ENCODE measurements around the gene STYK1.
"Not testable (repeated sequence)": the region's sequence is repeated elsewhere in the genome, so short reads cannot be mapped to it uniquely, and the experiment has no call there.

The STYK1 gene

DNA sequence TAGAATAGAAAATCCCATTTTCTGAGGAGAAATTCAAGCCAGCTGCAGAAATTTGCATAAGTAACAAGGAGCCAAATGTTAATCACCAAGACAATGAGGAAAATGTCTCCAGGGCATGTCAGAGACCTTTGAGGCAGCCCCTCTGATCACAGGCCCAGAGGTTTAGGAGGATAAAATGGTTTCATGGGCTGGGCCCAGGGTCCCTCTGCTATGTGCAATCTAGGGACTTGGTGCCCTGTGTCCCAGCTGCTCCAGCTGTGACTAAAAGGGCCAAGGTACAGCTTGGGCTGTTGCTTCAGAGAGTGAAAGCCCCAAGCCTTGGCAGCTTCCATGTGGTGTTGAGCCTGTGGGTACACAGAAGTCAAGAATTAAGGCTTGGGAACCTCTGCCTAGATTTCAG is 27.3 kb downstream of the STYK1 start:
- not testable (repeated sequence) for H3K4me3 ChIP-seq (ENCODE audit: low read length); H3K27me3 ChIP-seq (ENCODE audit: control insufficient read depth, insufficient read depth, low read length); H3K4me1 ChIP-seq (ENCODE audit: control insufficient read depth, insufficient read depth, low read length); DNase-seq (ENCODE audit: low read depth, low spot score); H3K36me3 ChIP-seq (ENCODE audit: control insufficient read depth, insufficient read depth, low read length); H3K9me3 ChIP-seq (ENCODE audit: control insufficient read depth, insufficient read depth, low read length); H3K27ac ChIP-seq (ENCODE audit: low read length)

DNA sequence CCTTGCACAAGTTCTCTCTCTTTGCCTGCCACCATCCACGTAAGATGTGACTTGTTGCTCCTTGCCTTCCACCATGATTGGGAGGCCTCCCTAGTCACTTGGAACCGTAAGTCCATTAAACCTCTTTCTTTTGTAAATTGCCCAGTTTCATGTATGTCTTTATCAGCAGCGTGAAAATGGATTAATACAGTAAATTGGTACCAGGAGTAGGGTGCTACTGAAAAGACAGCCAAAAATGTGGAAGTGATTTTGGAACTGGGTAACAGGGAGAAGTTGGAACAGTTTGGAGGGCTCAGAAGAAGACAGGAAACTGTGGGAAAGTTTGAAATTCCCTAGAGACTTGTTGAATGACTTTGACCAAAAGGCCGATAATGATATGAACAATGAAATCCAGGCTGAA is 27.9 kb downstream of the STYK1 start:
- Histone ChIP-seq H3K27me3 (ENCODE audit: control insufficient read depth, insufficient read depth, low read length) (no peaks in the 10 kb centered on the region), H3K27ac (ENCODE audit: low read length) (no peak overlapping the region), H3K4me1 (ENCODE audit: control insufficient read depth, insufficient read depth, low read length) (no peaks in the 10 kb centered on the region), H3K9me3 (ENCODE audit: control insufficient read depth, insufficient read depth, low read length) (peaks cover 2% of the 10 kb centered on the region), H3K36me3 (ENCODE audit: control insufficient read depth, insufficient read depth, low read length) (no peaks in the 10 kb centered on the region), H3K4me3 (ENCODE audit: low read length) (no peak overlapping the region)
- DNase-seq (ENCODE audit: low read depth, low spot score): no peak
- WGBS (ENCODE audit: insufficient coverage, insufficient read length): no CpG with 5 or more reads among the region's 4 CpGs

DNA sequence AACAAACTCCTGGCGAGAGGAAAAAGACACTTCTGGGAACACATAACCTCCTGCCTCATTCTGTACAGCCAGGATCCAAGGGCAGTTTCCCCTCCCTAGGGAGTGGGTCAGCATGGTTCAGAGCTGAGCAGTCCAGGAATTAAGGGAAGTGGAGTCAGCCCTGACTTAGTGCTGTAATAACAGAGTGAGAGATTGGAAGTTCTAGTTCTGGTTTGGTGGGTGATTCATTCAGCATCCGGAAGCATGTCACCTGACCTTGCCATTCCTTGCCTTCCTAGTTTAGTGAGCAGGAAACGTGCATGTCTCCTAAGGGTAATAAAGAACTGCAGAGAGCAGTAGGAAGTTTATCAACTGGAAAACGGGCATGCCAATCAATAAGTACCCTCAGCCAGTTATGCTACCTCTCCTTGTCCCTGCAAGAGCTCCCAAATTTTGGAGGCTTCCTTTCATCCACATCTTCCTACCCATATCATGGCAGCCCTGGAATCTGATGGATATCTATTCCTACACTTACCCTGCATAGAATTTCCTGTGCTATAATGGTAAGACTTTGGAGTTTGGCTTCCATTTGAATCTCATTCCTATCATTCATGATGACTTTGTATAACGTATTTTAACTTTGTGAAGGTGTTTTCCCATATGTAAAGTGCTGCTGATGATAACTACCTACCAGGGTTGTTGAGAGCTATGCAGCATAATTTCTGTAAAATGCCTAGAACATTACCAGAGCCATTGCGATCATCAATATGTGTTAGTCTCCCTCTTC is 31.9 kb downstream of the STYK1 start:
- Histone ChIP-seq H3K4me3 (ENCODE audit: low read length) (no peak overlapping the region), H3K27ac (ENCODE audit: low read length) (no peak overlapping the region), H3K9me3 (ENCODE audit: control insufficient read depth, insufficient read depth, low read length) (peaks cover under 1% of the 10 kb centered on the region; the same call in 1 of the 2 replicates), H3K27me3 (ENCODE audit: control insufficient read depth, insufficient read depth, low read length) (no peaks in the 10 kb centered on the region), H3K36me3 (ENCODE audit: control insufficient read depth, insufficient read depth, low read length) (no peaks in the 10 kb centered on the region), H3K4me1 (ENCODE audit: control insufficient read depth, insufficient read depth, low read length) (no peaks in the 10 kb centered on the region)
- no CpG with 5 or more reads among the region's 6 CpGs for WGBS (ENCODE audit: insufficient coverage, insufficient read length)
- no peak for DNase-seq (ENCODE audit: low read depth, low spot score)

DNA sequence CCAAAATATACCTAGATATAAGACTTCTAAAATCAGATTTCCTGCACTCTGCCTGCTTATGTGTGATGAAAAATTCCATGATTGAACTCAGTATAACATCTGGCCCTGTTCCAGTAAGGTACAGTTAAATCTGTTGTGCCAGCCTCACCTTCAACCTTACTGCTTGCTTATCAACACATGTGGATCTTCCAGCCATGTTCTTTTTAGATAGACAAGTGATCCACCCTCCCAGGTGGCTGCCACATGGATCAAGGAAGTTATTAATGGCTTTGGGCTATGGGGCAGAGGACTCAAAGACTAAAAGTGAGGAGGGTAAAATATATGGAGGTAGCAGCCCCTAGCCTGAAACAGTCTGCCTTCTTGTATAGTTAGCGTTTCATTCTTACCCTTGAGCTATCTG is 35.1 kb downstream of the STYK1 start:
- Histone ChIP-seq H3K4me1 (ENCODE audit: control insufficient read depth, insufficient read depth, low read length) (no peaks in the 10 kb centered on the region), H3K9me3 (ENCODE audit: control insufficient read depth, insufficient read depth, low read length) (no peaks in the 10 kb centered on the region), H3K36me3 (ENCODE audit: control insufficient read depth, insufficient read depth, low read length) (no peaks in the 10 kb centered on the region), H3K4me3 (ENCODE audit: low read length) (no peak overlapping the region), H3K27me3 (ENCODE audit: control insufficient read depth, insufficient read depth, low read length) (no peaks in the 10 kb centered on the region), H3K27ac (ENCODE audit: low read length) (no peak overlapping the region)
- DNase-seq (ENCODE audit: low read depth, low spot score): no peak
- WGBS (ENCODE audit: insufficient coverage, insufficient read length): no CpG with 5 or more reads among the region's 1 CpG

DNA sequence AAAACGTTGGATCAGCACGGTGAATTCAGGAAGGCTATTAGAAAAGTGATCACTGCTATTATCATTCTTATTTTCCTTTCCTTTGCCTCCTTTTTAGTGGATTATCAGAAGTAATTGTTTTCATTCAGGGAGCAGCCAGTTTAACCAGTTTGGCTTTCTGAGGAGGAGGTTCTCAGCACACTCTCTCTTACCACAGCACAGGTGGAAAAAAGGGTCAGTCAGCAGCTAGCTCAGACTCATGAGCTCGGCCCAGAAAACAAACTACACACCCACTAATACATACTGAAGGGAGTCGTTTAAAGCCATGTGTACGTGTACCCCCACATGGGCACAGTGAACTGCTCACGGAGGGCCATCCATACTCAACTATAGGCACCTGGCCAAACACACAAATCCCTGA is 37.2 kb downstream of the STYK1 start:
- Histone ChIP-seq H3K4me3 (ENCODE audit: low read length) (no peak overlapping the region), H3K9me3 (ENCODE audit: control insufficient read depth, insufficient read depth, low read length) (no peaks in the 10 kb centered on the region), H3K36me3 (ENCODE audit: control insufficient read depth, insufficient read depth, low read length) (no peaks in the 10 kb centered on the region), H3K4me1 (ENCODE audit: control insufficient read depth, insufficient read depth, low read length) (no peaks in the 10 kb centered on the region), H3K27ac (ENCODE audit: low read length) (no peak overlapping the region), H3K27me3 (ENCODE audit: control insufficient read depth, insufficient read depth, low read length) (no peaks in the 10 kb centered on the region)
- WGBS (ENCODE audit: insufficient coverage, insufficient read length): no CpG with 5 or more reads among the region's 6 CpGs
- no peak for DNase-seq (ENCODE audit: low read depth, low spot score)

DNA sequence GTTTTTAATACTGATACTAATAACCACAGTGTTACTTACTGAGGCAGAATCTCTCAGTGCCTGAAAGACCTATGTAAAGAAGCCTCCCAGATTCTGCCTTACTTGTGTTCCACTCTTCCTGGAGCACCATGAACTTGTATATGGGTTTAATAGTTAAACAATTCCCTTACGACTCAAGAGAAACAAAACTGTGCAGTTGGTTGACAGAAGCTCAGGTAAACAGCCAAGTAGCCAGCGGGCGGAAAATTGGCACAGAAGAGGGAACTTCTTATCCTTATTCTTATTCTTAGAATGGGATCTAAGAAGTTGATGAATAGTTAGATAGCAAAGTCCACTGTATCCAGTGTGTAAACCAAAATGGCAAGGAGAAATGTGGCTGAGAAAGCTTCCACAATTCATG is 37.7 kb downstream of the STYK1 start:
- Histone ChIP-seq H3K27me3 (ENCODE audit: control insufficient read depth, insufficient read depth, low read length) (no peaks in the 10 kb centered on the region), H3K36me3 (ENCODE audit: control insufficient read depth, insufficient read depth, low read length) (no peaks in the 10 kb centered on the region), H3K4me1 (ENCODE audit: control insufficient read depth, insufficient read depth, low read length) (no peaks in the 10 kb centered on the region), H3K27ac (ENCODE audit: low read length) (no peak overlapping the region), H3K9me3 (ENCODE audit: control insufficient read depth, insufficient read depth, low read length) (no peaks in the 10 kb centered on the region), H3K4me3 (ENCODE audit: low read length) (no peak overlapping the region)
- no peak for DNase-seq (ENCODE audit: low read depth, low spot score)
- no CpG with 5 or more reads among the region's 3 CpGs for WGBS (ENCODE audit: insufficient coverage, insufficient read length)

DNA sequence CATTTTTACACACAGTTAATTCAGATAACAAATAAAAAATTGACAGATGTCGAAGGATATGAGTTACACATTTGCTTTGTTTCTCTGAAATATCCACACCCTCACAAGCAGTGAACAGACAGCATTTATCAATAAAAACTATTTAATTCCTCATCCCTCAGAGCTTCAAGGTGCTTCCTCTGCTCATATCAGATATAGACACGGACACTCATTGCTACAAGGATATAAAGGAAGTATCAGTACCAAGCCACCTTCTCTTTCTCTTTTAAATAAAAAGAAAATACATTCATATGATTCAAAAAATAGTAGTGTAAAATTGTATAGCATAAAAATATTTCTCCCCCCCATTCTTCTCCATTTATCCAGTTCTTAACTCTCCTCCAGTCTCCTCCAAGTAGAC is 38.5 kb downstream of the STYK1 start:
- Histone ChIP-seq H3K4me3 (ENCODE audit: low read length) (no peak overlapping the region), H3K36me3 (ENCODE audit: control insufficient read depth, insufficient read depth, low read length) (no peaks in the 10 kb centered on the region), H3K27me3 (ENCODE audit: control insufficient read depth, insufficient read depth, low read length) (no peaks in the 10 kb centered on the region), H3K9me3 (ENCODE audit: control insufficient read depth, insufficient read depth, low read length) (no peaks in the 10 kb centered on the region), H3K27ac (ENCODE audit: low read length) (no peak overlapping the region), H3K4me1 (ENCODE audit: control insufficient read depth, insufficient read depth, low read length) (no peaks in the 10 kb centered on the region)
- DNase-seq (ENCODE audit: low read depth, low spot score): no peak
- no CpG with 5 or more reads among the region's 2 CpGs for WGBS (ENCODE audit: insufficient coverage, insufficient read length)

DNA sequence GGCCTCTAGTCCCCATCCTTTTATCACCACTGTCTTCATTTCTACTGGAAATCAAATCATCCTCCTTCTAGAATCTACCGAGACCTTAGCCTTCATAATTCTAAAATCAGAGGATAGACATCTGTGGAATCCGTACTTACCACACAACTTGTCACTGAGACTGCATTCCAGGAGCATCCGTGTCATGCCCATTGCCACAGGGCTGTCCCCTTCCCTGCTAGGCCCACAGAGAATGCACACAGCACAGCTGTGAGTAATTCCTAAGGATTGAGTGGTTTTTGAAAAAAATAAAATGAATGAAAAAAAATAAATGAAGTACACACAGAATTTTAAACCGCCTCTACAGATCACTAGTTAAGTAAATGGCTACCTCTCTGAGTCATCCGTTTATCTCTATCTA is 39.4 kb downstream of the STYK1 start:
- no peak for DNase-seq (ENCODE audit: low read depth, low spot score)
- Histone ChIP-seq H3K36me3 (ENCODE audit: control insufficient read depth, insufficient read depth, low read length) (no peaks in the 10 kb centered on the region), H3K9me3 (ENCODE audit: control insufficient read depth, insufficient read depth, low read length) (no peaks in the 10 kb centered on the region), H3K4me3 (ENCODE audit: low read length) (no peak overlapping the region), H3K27me3 (ENCODE audit: control insufficient read depth, insufficient read depth, low read length) (no peaks in the 10 kb centered on the region), H3K27ac (ENCODE audit: low read length) (no peak overlapping the region), H3K4me1 (ENCODE audit: control insufficient read depth, insufficient read depth, low read length) (no peaks in the 10 kb centered on the region)
- WGBS (ENCODE audit: insufficient coverage, insufficient read length): no CpG with 5 or more reads among the region's 5 CpGs

DNA sequence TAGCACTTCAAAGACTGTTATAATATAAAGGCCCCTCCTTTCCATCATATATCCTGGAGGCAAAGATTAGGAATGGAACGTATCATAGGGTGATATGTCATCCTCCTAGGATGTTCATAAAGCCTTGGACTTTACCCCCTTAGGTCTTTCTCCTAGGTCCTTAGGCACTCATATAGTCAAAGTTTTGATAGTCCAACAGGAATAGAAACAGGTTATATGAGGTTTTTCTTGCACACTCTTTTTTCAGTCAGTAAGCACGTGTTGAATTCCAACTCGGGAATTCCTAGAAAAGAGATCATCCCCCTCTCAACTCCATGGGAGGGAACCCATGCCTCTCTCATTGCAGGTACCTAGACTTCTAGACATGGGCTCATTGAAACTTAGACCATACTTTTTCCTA is 40.3 kb downstream of the STYK1 start:
- Histone ChIP-seq H3K36me3 (ENCODE audit: control insufficient read depth, insufficient read depth, low read length) (no peaks in the 10 kb centered on the region), H3K4me1 (ENCODE audit: control insufficient read depth, insufficient read depth, low read length) (no peaks in the 10 kb centered on the region), H3K4me3 (ENCODE audit: low read length) (no peak overlapping the region), H3K9me3 (ENCODE audit: control insufficient read depth, insufficient read depth, low read length) (no peaks in the 10 kb centered on the region), H3K27me3 (ENCODE audit: control insufficient read depth, insufficient read depth, low read length) (no peaks in the 10 kb centered on the region), H3K27ac (ENCODE audit: low read length) (no peak overlapping the region)
- no CpG with 5 or more reads among the region's 3 CpGs for WGBS (ENCODE audit: insufficient coverage, insufficient read length)
- no peak for DNase-seq (ENCODE audit: low read depth, low spot score)

DNA sequence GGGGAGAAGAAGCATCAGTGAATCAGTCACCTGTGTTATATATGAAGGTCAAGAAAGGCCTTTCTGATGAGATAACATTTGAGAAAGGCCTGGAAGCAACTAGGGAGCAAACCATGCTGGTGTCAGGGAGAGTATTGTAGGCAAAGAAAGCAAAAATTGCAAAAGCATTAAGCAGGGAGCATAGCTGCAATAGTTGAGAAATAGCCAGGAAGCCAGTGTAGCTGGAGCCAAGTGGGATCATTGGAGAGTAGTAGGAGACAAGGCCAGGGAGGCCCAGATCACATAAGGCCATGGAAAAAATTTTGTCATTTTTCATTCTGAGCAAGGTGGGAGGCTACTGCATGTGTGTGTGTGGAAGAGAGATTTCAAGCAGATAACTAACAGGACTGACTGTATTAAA is 41.6 kb downstream of the STYK1 start:
- Histone ChIP-seq H3K27me3 (ENCODE audit: control insufficient read depth, insufficient read depth, low read length) (no peaks in the 10 kb centered on the region), H3K36me3 (ENCODE audit: control insufficient read depth, insufficient read depth, low read length) (no peaks in the 10 kb centered on the region), H3K27ac (ENCODE audit: low read length) (no peak overlapping the region), H3K4me1 (ENCODE audit: control insufficient read depth, insufficient read depth, low read length) (no peaks in the 10 kb centered on the region), H3K9me3 (ENCODE audit: control insufficient read depth, insufficient read depth, low read length) (no peaks in the 10 kb centered on the region), H3K4me3 (ENCODE audit: low read length) (no peak overlapping the region)
- no peak for DNase-seq (ENCODE audit: low read depth, low spot score)

DNA sequence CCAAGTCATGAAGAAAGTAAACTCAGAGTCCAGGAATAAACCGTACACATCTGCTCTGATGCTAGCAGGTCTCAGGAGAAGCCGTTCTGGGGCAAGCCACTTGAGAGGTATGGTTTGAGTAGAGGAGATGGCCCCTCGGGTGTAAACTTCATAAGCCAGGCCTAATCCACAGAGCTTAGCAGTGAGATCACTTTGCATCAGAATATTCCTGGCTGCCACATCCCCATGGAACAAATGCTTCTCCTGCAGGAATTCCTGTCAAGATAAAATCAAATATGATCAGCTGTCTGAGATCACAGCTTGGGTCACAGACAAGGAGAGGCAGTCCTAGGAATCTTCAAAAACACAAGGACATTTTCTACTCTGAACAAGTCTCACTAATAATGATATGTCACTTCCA is 49.2 kb downstream of the STYK1 start:
- no peaks in the 10 kb centered on the region for H3K36me3 ChIP-seq (ENCODE audit: control insufficient read depth, insufficient read depth, low read length)
- no peaks in the 10 kb centered on the region for H3K4me1 ChIP-seq (ENCODE audit: control insufficient read depth, insufficient read depth, low read length)
- H3K9me3 ChIP-seq (ENCODE audit: control insufficient read depth, insufficient read depth, low read length): no peaks in the 10 kb centered on the region
- no peak for DNase-seq (ENCODE audit: low read depth, low spot score)
- no peak overlapping the region for H3K4me3 ChIP-seq (ENCODE audit: low read length)
- no peaks in the 10 kb centered on the region for H3K27me3 ChIP-seq (ENCODE audit: control insufficient read depth, insufficient read depth, low read length)
- WGBS (ENCODE audit: insufficient coverage, insufficient read length): no CpG with 5 or more reads among the region's 3 CpGs
- H3K27ac ChIP-seq (ENCODE audit: low read length): no peak overlapping the region

Measured in iPS DF 6.9 (cell line).